ENCODE results near the gene SRSF2.
"Not testable (repeated sequence)": the region's sequence is repeated elsewhere in the genome, so short reads cannot be mapped to it uniquely, and the experiment has no call there.

The SRSF2 gene

DNA sequence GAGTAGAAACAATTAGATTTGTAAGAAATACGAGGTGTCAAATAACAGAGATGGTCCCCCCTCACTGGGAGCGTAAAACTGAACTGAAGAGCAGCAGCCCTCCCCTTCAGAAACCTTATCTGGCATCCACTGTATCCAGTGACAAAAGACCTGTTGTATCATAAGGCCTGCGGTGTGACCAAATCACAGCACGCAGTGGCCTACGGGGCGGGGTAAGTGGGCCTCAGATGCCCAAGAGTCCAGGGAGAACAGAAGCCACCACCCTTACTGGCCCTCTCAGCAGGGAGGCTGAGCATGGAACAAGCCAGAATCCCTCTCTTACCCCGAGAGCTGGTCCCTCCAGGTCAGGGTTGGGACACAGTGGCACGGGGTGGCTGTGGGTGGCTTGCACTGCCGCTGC is 16.2 kb downstream of the SRSF2 start:
- DNase-seq (ENCODE audit: low spot score): no peak

DNA sequence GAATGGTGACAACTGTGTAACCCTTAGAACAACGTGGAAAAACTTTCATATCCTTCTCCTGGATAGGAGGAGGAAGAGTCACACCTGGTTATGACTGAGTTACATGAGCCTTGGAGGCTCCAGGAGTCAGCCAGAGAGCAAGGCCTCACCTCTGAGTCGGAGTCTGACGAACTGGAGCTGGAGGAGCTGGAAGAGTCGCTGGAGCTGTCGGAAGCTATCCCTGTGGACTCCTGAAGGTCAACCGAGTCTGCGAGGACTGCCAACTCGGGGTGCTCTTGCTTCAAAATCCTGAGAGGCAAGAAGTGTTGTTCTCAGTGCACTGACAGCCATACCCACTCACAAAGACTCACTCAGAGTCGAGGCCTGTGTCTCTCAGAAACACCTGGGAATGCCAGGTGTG is 16.9 kb downstream of the SRSF2 start:
- no peak for DNase-seq (ENCODE audit: low spot score)

DNA sequence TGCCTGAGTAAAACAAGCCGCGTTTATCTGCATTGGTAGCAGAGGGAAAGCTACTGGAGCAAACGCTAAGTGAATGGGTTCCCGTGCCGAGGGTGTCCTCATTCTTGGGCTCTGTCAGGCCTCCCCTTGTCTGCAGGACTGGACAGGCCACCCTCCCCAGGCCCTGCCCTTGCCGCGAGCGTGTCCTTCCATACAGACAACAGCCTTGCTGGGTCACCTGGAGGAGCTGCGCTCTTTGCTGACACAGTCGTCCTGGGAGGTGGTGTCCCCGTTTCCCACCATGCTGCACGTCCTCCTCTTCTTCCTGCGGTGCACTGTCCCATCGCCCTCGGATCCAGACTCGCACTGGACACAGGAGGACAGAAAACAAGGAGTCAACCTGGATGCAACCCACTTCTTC is 18.6 kb downstream of the SRSF2 start:
- DNase-seq (ENCODE audit: low spot score): no peak

GRCh38 chr17:76716839-76717215 is 20.3 kb downstream of the SRSF2 start:
- peak; percentile 62 for DNase-seq (ENCODE audit: low spot score)

- peak; percentile 86 for DNase-seq (ENCODE audit: low spot score)
Observed at GRCh38 chr17:76716146-76716838, 20.8 kb downstream of the SRSF2 start.

- no peak for DNase-seq (ENCODE audit: low spot score)
Observed at GRCh38 chr17:76715496-76715830, 21.7 kb downstream of the SRSF2 start.

DNA sequence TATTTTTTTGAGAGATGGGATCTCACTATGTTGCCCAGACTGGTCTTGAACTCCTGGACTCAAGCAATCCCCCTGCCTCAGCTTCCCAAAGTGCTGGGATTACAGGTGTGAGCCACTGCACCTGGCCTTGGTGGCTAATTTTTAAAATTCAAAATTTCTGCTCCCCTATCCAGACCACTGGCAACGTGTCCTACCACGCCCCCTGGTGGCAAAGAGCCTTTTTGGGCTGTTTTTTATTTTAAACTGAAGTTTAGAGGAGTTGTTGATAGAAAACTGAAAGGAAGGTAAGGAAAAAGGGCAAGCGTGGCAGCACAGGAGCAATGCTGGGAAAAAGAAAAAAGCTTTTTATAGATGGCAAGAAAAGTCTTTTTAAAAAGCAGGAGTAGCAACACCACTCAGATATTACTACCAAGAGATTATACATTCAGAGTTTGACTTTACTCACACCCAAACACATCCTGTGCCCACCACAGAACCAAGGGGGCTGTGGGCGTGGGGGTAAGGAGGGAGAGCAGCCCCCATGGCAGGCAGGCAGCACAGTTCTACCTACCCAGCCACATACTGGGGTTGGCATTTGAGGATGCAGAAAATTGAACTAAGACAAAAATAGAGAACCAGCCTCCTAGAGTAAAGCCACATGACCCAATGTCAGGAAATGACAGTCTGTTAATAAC is 22.2 kb downstream of the SRSF2 start:
- peak; percentile 48 for DNase-seq (ENCODE audit: low spot score)

DNA sequence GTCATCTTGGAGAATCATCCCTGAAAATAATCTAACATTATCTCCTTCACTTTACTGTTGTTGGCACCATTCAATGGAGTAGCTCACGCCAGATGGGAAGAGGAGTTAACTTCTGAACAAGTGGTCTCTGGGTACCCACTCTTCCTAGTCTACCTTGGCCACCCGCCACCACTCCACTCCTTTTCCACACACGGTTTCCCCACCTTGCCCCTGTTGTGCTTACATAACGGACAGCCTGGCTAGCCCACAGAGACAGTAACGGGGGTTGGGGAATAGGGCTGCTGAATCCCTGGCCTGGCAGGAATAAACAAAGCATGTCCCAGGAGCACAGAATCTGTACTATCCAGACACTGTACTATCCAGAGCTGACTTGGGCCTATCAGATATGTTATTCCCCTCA is 22.8 kb downstream of the SRSF2 start:
- no peak for DNase-seq (ENCODE audit: low spot score)

GRCh38 chr17:76713765-76714164 is 23.4 kb downstream of the SRSF2 start:
- DNase-seq (ENCODE audit: low spot score): no peak

GRCh38 chr17:76712321-76712720 is 24.8 kb downstream of the SRSF2 start:
- not testable (repeated sequence) for DNase-seq (ENCODE audit: low spot score)

DNA sequence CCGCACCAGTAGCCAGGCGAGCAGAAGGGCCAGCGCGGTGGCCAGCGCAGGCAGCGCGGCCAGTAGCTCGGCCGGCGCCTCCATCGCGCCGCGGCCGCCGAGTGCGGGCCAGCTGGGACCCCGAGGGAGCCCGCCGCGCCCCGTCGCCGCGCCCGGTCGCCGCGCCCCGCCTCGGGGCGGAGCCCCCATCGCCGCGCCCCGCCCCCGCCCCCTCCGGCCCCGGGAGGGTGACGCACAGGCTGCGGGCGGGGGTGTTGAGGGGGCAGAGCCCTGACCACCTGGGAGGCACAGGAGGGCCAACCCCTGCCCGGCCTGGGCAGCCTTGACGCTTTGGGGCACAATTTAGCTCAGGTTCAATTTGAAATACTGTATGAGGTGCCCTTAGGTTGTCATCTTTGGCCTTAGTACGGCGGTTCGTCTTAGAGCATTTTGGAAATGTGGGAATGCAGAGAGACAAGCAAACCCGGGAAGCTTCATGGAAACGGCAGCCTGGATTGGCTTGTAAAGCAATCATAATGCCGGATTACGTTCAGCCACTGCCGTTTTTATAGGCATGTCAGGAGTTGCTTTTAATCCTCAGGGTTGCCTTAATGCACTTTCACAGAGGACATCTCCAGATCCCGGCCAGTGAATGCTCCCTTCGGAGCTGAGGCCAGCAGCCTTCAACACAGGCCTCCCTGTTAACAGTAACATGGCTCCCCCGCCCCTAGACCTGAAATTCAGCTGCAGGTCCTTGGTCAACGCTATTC is 26.1 kb downstream of the SRSF2 start, which contains the start of gene MXRA7:
Gene MXRA7, minus strand, starts transcription at position 103 of the 749 bp plus-strand sequence. Its CDS starts 19 bp downstream, at position 84.
- DNase-seq (ENCODE audit: low spot score): peak; percentile 77

- peak; percentile 23 for DNase-seq (ENCODE audit: low spot score)
Observed at GRCh38 chr17:76709951-76710862, 26.9 kb downstream of the SRSF2 start.

DNA sequence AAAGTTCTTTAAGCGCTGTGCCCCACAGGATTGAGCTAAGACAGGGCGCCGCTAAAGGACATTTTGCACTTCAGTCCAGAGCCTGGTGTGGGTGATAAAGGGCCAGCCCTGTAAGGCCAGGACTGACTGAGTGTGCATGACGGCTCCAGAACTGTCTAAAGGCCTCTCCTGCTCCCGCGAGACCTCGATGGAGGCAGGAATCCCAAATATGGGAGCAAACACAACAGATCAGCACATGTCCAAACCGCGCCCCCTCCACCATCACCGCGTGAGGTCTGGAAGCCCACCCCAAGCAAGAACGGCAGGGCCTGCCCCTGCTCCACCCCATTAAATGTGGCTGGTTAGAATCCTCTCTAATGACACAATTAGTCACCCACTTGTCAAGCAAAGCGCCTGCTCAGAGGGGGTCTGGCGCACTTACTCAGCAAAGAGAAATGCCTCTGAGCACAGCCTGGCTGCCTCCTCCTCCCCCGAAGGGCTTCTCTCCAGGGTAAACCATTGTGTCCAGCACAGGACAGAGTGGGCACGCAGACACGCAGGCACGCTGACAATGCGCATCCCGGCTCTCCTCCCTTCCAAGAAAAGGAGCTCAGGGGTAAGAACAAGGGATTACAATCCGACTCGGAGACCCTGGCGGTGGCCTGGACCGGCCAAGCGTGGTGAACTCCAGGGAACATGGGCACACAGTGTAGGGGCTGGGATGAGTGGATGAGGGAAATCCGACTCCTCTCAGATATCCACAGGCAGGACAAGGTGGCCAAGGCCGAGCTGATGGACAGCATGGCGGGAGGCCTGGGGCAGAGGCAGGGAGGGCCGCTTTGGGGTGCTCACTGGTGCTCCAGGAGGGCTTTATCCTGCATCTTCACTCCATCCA is 27.8 kb downstream of the SRSF2 start:
- peak; percentile 91 for DNase-seq (ENCODE audit: low spot score)

- no peak for DNase-seq (ENCODE audit: low spot score)
Observed at GRCh38 chr17:76707985-76708807, 28.9 kb downstream of the SRSF2 start.

DNA sequence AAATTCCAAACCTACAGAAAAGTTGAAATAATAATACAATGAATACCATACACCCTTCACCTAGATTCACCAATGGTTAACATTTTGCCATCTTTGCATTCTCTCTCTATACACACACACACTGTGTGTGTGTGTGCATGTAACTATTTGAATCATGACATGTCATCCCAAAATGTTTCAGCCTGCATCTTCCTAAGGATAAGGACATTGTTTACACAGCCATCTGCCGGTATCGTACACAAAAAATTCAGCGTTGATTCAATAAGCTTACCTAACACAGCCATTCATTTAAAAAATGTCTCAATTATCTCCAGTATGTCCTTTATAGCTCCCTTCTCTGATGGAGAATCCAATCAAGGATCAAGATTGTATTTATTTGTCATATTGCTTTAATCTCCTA is 30.3 kb downstream of the SRSF2 start:
- DNase-seq (ENCODE audit: low spot score): no peak

DNA sequence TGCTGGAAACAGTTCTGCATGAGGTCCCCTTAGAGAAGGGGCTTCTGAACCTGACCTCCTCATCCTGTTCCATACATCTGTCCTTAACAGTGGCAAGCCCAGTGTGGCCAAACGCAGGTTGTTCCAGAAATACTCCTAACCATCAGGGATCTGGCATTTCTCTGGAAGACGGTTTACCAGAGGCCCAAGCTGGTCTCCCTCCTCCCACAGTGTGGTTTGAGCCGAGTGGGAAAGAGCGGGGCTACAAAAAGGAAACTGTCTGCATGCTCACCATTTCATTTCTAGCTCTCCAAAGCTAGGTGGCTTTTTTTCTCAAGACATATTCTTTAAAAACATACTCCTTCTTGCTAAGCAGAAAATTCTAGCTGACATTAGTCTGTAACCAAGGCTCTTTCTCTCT is 32.3 kb downstream of the SRSF2 start:
- DNase-seq (ENCODE audit: low spot score): no peak

GRCh38 chr17:76702941-76703637 is 34.0 kb downstream of the SRSF2 start:
- DNase-seq (ENCODE audit: low spot score): no peak

DNA sequence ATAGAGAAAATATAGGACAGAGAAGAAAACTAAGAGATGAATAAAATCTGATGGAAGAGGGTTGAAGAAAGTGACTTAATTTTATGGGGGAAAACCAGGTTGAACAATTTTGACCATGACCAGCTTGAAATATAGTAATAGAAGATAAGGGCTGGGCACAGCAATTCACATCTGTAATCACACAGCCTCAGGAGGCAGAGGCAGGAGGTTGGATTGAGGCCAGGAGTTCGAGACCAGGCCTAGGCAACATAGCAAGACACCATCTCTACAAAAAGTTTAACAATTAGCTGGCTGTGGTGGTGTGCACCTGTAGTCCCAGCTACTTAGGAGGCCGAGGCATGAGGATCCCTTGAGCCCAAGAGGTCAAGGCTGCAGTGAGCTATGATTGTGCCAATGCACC is 35.1 kb downstream of the SRSF2 start:
- DNase-seq (ENCODE audit: low spot score): no peak

DNA sequence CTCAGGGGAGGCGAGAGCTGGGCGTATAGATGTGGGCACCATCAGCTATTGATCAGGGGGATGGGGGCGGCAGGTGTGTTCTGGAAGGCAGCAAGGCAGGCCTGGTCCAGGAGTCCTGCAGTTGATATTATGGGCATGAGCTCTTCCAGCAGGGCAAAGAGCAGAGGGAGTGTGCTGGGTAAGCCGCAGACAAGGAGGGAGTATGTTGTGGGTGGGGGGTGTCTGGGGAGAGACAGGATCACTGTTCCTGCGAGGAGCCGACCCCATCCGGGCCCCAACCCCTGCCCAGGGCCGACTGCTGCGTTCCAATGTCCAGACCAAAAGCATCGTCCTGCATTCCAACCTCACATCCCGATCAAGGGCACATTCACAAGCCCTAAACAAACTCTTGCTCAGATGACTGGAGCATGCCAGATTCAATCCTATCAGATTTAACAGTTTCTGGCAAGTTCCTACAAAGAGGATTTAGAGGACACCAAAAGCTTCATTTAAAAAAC is 35.6 kb downstream of the SRSF2 start:
- no peak for DNase-seq (ENCODE audit: low spot score)
